Activated T-cell treated with anti-CD3 and anti-CD28 coated beads for 48 hours (primary cell): Measurements from ENCODE around the gene TTLL6.
"Not testable (repeated sequence)": the region's sequence is repeated elsewhere in the genome, so short reads cannot be mapped to it uniquely, and the experiment has no call there.

Experiments
- DNase-seq: peaks from one replicate; pipeline ENCODE4 v3.0.0-alpha.2; 2020; ENCODE audit warnings: low read depth

TTLL6 gene

GRCh38 chr17:48722915-48723422 lies 94.1 kb downstream of the TTLL6 start, which contains the start of gene PRAC2:
PRAC2 (plus strand) TSS chr17:48723185; CDS start chr17:48724411, 1,226 bp downstream.
- DNase-seq, result no peak

GRCh38 chr17:48722201-48722907 lies 94.7 kb downstream of the TTLL6 start, which contains the start of gene PRAC1:
PRAC1 (minus strand) TSS chr17:48722518; CDS start chr17:48722392, 126 bp downstream.
- no peak for DNase-seq

- no peak for DNase-seq
Observed at GRCh38 chr17:48721009-48721402, 96.0 kb downstream of the TTLL6 start.

- no peak for DNase-seq
Observed at GRCh38 chr17:48720266-48721008, 96.6 kb downstream of the TTLL6 start.

- no peak for DNase-seq
Observed at GRCh38 chr17:48719642-48720265, 97.3 kb downstream of the TTLL6 start.

- no peak for DNase-seq
Observed at GRCh38 chr17:48718761-48719641, 98.0 kb downstream of the TTLL6 start.

- no peak for DNase-seq
Observed at GRCh38 chr17:48718227-48718760, 98.7 kb downstream of the TTLL6 start.

- DNase-seq, result no peak
Observed at GRCh38 chr17:48717367-48718226, 99.4 kb downstream of the TTLL6 start.

GRCh38 chr17:48716549-48716948 lies 100.5 kb downstream of the TTLL6 start:
- DNase-seq, result not testable (repeated sequence)

GRCh38 chr17:48715496-48716399 lies 101.3 kb downstream of the TTLL6 start:
- DNase-seq, result no peak
